GM06990 (cell line): Measurements from ENCODE around the gene CNGB1.

Experiments used
- DNase-seq: peaks from one replicate; pipeline ENCODE4 v3.0.0-alpha.2; 2011; ENCODE audit not compliant: insufficient read length; ENCODE audit errors: extremely low read depth
- H3K27me3 ChIP-seq: replicated peaks from 2 replicates; pipeline ENCODE4 v1.6.0; 2011; ENCODE audit warnings: low read length; ENCODE audit not compliant: control insufficient read depth, insufficient read depth
- H3K36me3 ChIP-seq: 2 replicates; pipeline ENCODE4 v1.5.1; 2011; ENCODE audit warnings: low read length; ENCODE audit not compliant: control insufficient read depth, insufficient read depth
- H3K4me3 ChIP-seq: replicated peaks from 2 replicates; pipeline ENCODE4 v1.5.1; 2011; ENCODE audit warnings: low read depth, mild to moderate bottlenecking, control low read depth, low read length
- CTCF ChIP-seq: IDR thresholded peaks from 2 replicates; pipeline ENCODE4 v1.5.1; 2011; ENCODE audit warnings: low read length, control low read depth, mild to moderate bottlenecking, inconsistent platforms; ENCODE audit not compliant: insufficient read depth, poor library complexity, severe bottlenecking

CNGB1 gene

GRCh38 chr16:57890752-57891111, 80.2 kb downstream of the CNGB1 start:
- TF ChIP-seq CTCF: no peak
- peaks cover 1% of the 10 kb centered on the region for H3K27me3 ChIP-seq
- no peaks in the 10 kb centered on the region for H3K36me3 ChIP-seq
- DNase-seq: no peak
- no peak overlapping the region for H3K4me3 ChIP-seq

- no peak overlapping the region for H3K4me3 ChIP-seq
- TF ChIP-seq CTCF: no peak
- no peak for DNase-seq
- H3K36me3 ChIP-seq: no peaks in the 10 kb centered on the region
- H3K27me3 ChIP-seq: peaks cover 1% of the 10 kb centered on the region
Measured at GRCh38 chr16:57889960-57890751, 80.8 kb downstream of the CNGB1 start.

- Histone ChIP-seq H3K36me3 (no peaks in the 10 kb centered on the region), H3K27me3 (peaks cover 1% of the 10 kb centered on the region; the same call in 1 of the 2 replicates), H3K4me3 (no peak overlapping the region)
- DNase-seq: no peak
- TF ChIP-seq CTCF: no peak
Measured at GRCh38 chr16:57889522-57889921, 81.4 kb downstream of the CNGB1 start.

- DNase-seq: no peak
- no peak for TF ChIP-seq CTCF
- Histone ChIP-seq H3K4me3 (no peak overlapping the region), H3K36me3 (no peaks in the 10 kb centered on the region), H3K27me3 (peaks cover 1% of the 10 kb centered on the region; the same call in 1 of the 2 replicates)
Measured at GRCh38 chr16:57889111-57889510, 81.8 kb downstream of the CNGB1 start.

- H3K4me3 ChIP-seq: no peak overlapping the region
- DNase-seq: no peak
- H3K36me3 ChIP-seq: no peaks in the 10 kb centered on the region
- TF ChIP-seq CTCF: no peak
- peaks cover 1% of the 10 kb centered on the region; the same call in 1 of the 2 replicates for H3K27me3 ChIP-seq
Measured at GRCh38 chr16:57888128-57888527, 82.8 kb downstream of the CNGB1 start.

- no peaks in the 10 kb centered on the region for H3K36me3 ChIP-seq
- H3K4me3 ChIP-seq: no peak overlapping the region
- no peak for DNase-seq
- H3K27me3 ChIP-seq: peaks cover 1% of the 10 kb centered on the region; the same call in 1 of the 2 replicates
- TF ChIP-seq CTCF: no peak
Measured at GRCh38 chr16:57887711-57888110, 83.2 kb downstream of the CNGB1 start.
